Suprapubic skin (tissue), 4 donors: ENCODE results near the gene GLT8D1. TPM values are rescaled to one million over a fixed set of nuclear protein-coding genes. Genes with fewer than 3 reads are reported as not detected.
"Not testable (repeated sequence)": the region's sequence is repeated elsewhere in the genome, so short reads cannot be mapped to it uniquely, and the experiment has no call there.

Source experiments
- DNase-seq, 2 donors: peaks; one replicate each; pipeline ENCODE4 v3.0.0-alpha.2; 2019; ENCODE audit warnings: low spot score in 2 of 2
- H3K27ac ChIP-seq: fragments of 200-600 bp; sonication (generic); one replicate; pipeline ENCODE4 v1.5.1; 2019
- H3K27me3 ChIP-seq: fragments of 200-600 bp; sonication (generic); one replicate; pipeline ENCODE4 v1.5.1; 2019
- H3K36me3 ChIP-seq: fragments of 200-600 bp; sonication (generic); one replicate; pipeline ENCODE4 v1.5.1; 2019
- H3K4me1 ChIP-seq: fragments of 200-600 bp; sonication (generic); one replicate; pipeline ENCODE4 v1.5.1; 2019
- H3K4me3 ChIP-seq: fragments of 200-600 bp; sonication (generic); one replicate; pipeline ENCODE4 v1.5.1; 2019; ENCODE audit warnings: mild to moderate bottlenecking
- H3K9me3 ChIP-seq: fragments of 200-600 bp; sonication (generic); one replicate; pipeline ENCODE4 v1.5.1; 2019
- EP300 ChIP-seq: sonication (generic); formaldehyde crosslinking; IDR thresholded peaks from one replicate; pipeline ENCODE4 v1.6.1; 2017; ENCODE audit warnings: antibody characterized with exemption
- POLR2A ChIP-seq, 2 donors: fragments of 450-650 bp; IDR thresholded peaks; one replicate each; pipeline ENCODE4 v1.6.1; 2017; ENCODE audit warnings: antibody characterized with exemption in 2 of 2, mild to moderate bottlenecking in 2 of 2, moderate library complexity in 2 of 2
- POLR2AphosphoS5 ChIP-seq, 3 donors: sonication (generic); formaldehyde crosslinking; IDR thresholded peaks; one replicate each; pipeline ENCODE4 v1.6.1; 2017; ENCODE audit warnings: antibody characterized with exemption in 3 of 3
- WGBS: methylation state at CpG from one replicate; pipeline ENCODE4 v1.1.5; 2018; 5-methylcytosine and 5-hydroxymethylcytosine counted together
- total RNA-seq, 4 donors: library from RNA; depleted of rRNA; stranded (reverse); fragments of >200 nt; gene quantifications; one replicate each; pipeline ENCODE4 v1.1.0, GENCODE V29; 2016
- TF ChIP-seq, protein P1 (sequence below), 2 donors: fragments of 200-600 bp in 1 of 2; fragments of 450-650 bp in 1 of 2; sonication (generic) in 1 of 2; IDR thresholded peaks; one replicate each; pipeline ENCODE4 v1.5.1; 2016 to 2019; ENCODE audit warnings: antibody characterized with exemption in 2 of 2, mild to moderate bottlenecking in 1 of 2, moderate library complexity in 1 of 2

The GLT8D1 gene
- total RNA-seq, 4 donors from 2014 or later = 24.1 to 43.9 (median 28.7) TPM

DNA sequence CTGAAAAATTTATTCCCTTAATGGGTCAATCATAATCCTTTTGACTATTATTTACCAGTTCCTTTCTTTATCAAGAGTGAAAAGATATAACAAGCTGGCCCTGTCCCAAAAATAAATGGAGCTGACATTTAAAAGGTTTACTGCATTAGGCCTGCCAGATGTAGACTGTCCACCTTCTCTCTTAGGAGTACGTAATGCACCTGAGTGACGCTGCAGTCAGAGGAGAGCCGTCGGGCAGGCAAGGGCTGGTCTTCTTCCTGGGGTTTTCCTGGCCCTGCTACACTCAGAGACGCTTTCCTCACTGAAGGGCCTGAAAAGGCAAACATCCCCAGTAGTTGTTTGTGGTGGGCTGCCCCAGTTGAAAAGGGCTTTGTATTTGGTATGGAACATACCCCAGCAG, 37.6 kb upstream of the GLT8D1 start:
- Histone ChIP-seq H3K27me3 (no peaks in the 10 kb centered on the region), H3K9me3 (no peaks in the 10 kb centered on the region), H3K4me3 (no peak overlapping the region), H3K27ac (no peak overlapping the region), H3K4me1 (no peaks in the 10 kb centered on the region), H3K36me3 (peaks cover 86% of the 10 kb centered on the region)
- WGBS = 98% methylated on average over 5 of the region's 5 CpGs
- TF ChIP-seq POLR2A (IDR thresholded peaks at IDR 0.05) (no peak), EP300 (no peak), POLR2AphosphoS5 (IDR thresholded peaks at IDR 0.05) (no peak)
- TF ChIP-seq, protein P1, sequence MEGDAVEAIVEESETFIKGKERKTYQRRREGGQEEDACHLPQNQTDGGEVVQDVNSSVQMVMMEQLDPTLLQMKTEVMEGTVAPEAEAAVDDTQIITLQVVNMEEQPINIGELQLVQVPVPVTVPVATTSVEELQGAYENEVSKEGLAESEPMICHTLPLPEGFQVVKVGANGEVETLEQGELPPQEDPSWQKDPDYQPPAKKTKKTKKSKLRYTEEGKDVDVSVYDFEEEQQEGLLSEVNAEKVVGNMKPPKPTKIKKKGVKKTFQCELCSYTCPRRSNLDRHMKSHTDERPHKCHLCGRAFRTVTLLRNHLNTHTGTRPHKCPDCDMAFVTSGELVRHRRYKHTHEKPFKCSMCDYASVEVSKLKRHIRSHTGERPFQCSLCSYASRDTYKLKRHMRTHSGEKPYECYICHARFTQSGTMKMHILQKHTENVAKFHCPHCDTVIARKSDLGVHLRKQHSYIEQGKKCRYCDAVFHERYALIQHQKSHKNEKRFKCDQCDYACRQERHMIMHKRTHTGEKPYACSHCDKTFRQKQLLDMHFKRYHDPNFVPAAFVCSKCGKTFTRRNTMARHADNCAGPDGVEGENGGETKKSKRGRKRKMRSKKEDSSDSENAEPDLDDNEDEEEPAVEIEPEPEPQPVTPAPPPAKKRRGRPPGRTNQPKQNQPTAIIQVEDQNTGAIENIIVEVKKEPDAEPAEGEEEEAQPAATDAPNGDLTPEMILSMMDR (IDR thresholded peaks at IDR 0.05) = no peak
- no peak for DNase-seq

DNA sequence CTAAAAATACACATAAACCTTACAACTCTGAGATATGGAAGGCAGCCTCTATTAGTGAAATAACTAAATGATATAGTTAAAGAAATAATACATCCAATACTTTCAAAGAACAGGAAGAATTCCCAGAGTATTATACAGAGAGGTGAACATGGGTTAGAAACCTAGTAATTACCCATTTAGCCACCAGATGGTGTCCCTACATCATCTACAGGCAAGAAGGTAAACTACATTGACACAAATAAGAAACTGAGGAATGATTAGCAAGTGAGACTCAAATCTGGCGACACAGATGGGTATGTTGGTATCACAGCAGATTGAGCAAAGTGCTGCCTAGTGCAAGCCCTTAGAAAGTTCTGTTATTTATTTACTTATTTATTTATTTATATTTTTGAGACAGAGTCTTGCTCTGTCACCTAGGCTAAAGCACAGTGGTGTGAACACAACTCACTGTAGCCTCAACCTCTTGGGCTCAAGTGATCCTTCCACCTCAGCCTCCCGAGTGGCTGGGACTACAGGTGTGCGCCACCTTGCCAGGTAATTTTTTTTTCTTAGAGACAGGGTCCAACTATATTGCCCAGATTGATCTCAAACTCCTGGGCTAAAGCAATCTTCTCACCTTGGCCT, 36.9 kb upstream of the GLT8D1 start:
- peaks cover 87% of the 10 kb centered on the region for H3K36me3 ChIP-seq
- no peak overlapping the region for H3K27ac ChIP-seq
- no peak overlapping the region for H3K4me3 ChIP-seq
- no peaks in the 10 kb centered on the region for H3K27me3 ChIP-seq
- H3K9me3 ChIP-seq = no peaks in the 10 kb centered on the region
- TF ChIP-seq, protein P1 (IDR thresholded peaks at IDR 0.05) = peak; percentile 37
- no peak for TF ChIP-seq POLR2AphosphoS5 (IDR thresholded peaks at IDR 0.05)
- no peak for TF ChIP-seq EP300
- H3K4me1 ChIP-seq = no peaks in the 10 kb centered on the region
- WGBS = 62% methylated on average over 3 of the region's 3 CpGs
- DNase-seq = no peak

DNA sequence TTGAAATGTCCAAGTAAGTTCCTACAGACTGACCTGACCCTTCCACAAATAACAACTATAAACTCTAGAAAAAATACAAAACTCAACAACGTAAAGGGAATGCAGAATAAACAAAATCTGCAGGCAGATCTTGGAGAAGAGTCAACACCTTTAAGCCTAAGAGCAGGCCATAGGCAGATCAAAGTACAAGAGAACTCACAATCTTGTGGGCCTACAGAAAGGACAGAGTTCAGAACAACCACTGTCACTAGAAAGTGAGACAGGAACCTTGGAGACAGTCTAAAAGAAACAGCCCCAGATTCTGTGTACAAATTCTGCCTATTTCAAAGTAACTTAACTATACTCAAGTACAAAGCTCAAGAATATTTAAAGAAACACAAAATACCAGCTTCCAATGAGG, 34.1 kb upstream of the GLT8D1 start:
- Histone ChIP-seq H3K27ac (no peak overlapping the region), H3K4me1 (no peaks in the 10 kb centered on the region), H3K27me3 (no peaks in the 10 kb centered on the region), H3K36me3 (peaks cover 87% of the 10 kb centered on the region), H3K9me3 (no peaks in the 10 kb centered on the region), H3K4me3 (no peak overlapping the region)
- no peak for DNase-seq
- TF ChIP-seq EP300 = no peak
- 92% methylated on average over 1 of the region's 1 CpG for WGBS

DNA sequence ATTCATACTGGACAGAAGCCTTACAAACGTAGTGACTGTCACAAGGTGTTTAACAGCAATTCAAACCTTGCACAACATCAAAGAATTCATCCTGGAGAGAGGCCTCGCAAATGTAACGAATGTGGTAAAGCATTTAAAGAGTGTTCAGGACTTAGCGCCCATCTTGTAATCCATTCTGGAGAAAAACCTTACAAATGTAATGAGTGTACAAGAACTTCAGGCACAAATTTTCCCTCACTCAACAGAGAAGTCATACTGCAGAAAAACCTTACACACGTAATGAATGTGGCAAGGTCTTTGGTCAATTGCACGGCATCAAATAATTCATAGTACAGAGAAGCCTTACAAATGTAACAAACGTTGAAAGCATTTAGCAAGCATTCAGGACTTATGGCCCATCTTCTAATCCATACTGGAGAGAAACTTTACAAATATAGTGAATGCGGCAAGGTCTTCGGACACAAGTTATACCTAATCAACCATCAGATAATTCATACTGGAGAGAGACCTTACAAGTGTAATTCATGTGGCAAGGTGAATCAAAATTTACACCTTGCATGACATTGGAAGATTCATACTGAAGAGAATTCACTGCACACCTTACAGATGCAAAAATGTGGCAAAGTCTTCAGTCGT, 27.8 kb upstream of the GLT8D1 start:
- 98% methylated on average over 10 of the region's 10 CpGs for WGBS
- peaks cover 90% of the 10 kb centered on the region for H3K36me3 ChIP-seq

DNA sequence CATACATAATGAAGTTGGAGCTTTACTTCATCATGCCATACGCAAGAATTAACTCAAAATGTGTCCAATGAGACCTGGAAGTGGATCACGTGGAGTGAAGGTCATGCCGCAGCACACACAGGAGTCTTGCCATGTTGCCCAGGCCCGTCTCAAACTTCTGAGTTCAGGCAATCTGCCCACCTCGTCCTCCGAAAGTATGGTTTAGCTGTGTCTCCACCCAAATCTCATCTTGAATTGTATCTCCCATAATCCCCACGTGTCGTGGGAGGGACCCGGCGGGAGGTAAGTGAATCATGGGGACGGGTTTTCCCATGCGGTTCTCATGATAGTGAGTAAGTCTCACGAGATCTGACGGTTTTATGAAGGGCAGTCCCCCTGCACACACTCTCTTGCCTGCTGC, 26.0 kb upstream of the GLT8D1 start:
- peaks cover 5% of the 10 kb centered on the region for H3K9me3 ChIP-seq
- no peaks in the 10 kb centered on the region for H3K4me1 ChIP-seq
- H3K36me3 ChIP-seq = peaks cover 79% of the 10 kb centered on the region
- TF ChIP-seq, protein P1 (IDR thresholded peaks at IDR 0.05) = no peak
- no peak overlapping the region for H3K4me3 ChIP-seq
- H3K27ac ChIP-seq = no peak overlapping the region
- DNase-seq = no peak
- H3K27me3 ChIP-seq = no peaks in the 10 kb centered on the region
- 95% methylated on average over 14 of the region's 14 CpGs for WGBS

More for the DNA sequence above, 27.8 kb upstream of the GLT8D1 start:
- H3K27me3 ChIP-seq = no peaks in the 10 kb centered on the region
- no peaks in the 10 kb centered on the region for H3K4me1 ChIP-seq
- H3K27ac ChIP-seq = no peak overlapping the region
- no peak overlapping the region for H3K4me3 ChIP-seq
- TF ChIP-seq, protein P1 (IDR thresholded peaks at IDR 0.05) = no peak
- TF ChIP-seq POLR2A (IDR thresholded peaks at IDR 0.05) (no peak), EP300 (no peak)
- H3K9me3 ChIP-seq = peaks cover 5% of the 10 kb centered on the region
- DNase-seq = no peak

DNA sequence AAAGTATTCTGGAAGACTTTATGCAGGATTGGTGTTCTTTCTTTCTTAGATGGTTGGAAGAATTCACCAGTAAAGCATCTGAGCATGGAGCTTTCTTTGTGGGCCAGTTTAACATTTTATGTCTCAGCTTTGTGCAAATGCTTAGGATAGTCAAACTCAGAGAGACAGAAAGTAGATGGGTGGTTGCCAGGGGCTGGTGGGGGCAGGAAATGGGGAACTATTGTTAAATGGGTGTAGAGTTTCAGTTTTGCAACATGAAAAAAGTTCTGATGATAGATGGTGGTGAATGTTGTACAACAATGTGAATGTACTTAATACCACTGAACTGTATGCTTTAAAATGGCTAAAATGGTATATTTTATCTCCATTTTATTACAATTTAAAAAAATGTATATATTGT, 25.1 kb upstream of the GLT8D1 start:
- Histone ChIP-seq H3K4me3 (no peak overlapping the region), H3K27me3 (no peaks in the 10 kb centered on the region), H3K27ac (no peak overlapping the region), H3K4me1 (no peaks in the 10 kb centered on the region), H3K9me3 (peaks cover 5% of the 10 kb centered on the region), H3K36me3 (peaks cover 70% of the 10 kb centered on the region)
- TF ChIP-seq EP300 (no peak), POLR2A (IDR thresholded peaks at IDR 0.05) (no peak), POLR2AphosphoS5 (IDR thresholded peaks at IDR 0.05) (no peak)
- TF ChIP-seq, protein P1 (IDR thresholded peaks at IDR 0.05) = no peak
- DNase-seq = no peak

DNA sequence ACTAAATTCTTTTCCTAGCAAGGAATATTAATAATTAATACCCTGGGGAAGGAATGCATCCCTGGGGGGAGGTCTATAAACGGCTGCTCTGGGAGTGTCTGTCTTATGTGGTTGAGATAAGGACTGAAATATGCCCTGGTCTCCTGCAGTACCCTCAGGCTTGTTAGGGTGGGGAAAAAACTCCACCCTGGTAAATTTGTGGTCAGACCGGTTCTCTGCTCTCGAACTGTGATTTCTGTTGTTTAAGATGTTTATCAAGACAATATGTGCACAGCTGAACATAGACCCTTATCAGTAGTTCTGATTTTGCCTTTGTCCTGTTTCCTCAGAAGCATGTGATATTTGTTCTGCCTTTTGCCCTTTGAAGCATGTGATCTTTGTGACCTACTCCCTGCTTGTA, 23.2 kb upstream of the GLT8D1 start:
- WGBS = 69% methylated on average over 3 of the region's 3 CpGs
- not testable (repeated sequence) for H3K4me1 ChIP-seq, H3K4me3 ChIP-seq, H3K9me3 ChIP-seq, H3K27ac ChIP-seq, H3K27me3 ChIP-seq, DNase-seq
- H3K36me3 ChIP-seq = peaks cover 53% of the 10 kb centered on the region
